GM23338 (cell line): ENCODE results near the gene RRAS2. TPM values are rescaled to one million over a fixed set of nuclear protein-coding genes. Genes with fewer than 3 reads are reported as not detected.

Experiments
- ATAC-seq: fragments of 200-7000 bp; cut with Tn5 transposase; 3 replicates; pipeline ENCODE4 v1.9.1; 2020
- DNase-seq: peaks from one replicate; pipeline ENCODE4 v3.0.0-alpha.2; 2015; ENCODE audit warnings: low spot score
- H2AFZ ChIP-seq: fragments of 200-600 bp; sonication (generic); 2 replicates; pipeline ENCODE4 v1.8.0; 2016; ENCODE audit warnings: antibody characterized with exemption, mild to moderate bottlenecking, moderate library complexity
- H3F3A ChIP-seq: fragments of 200-600 bp; sonication (generic); replicated peaks from 2 replicates; pipeline ENCODE4 v1.8.0; 2017; ENCODE audit warnings: antibody characterized with exemption, mixed run types, low read depth
- H3K27ac ChIP-seq: fragments of 200-600 bp; sonication (generic); 2 replicates; pipeline ENCODE4 v1.6.1; 2016; ENCODE audit warnings: low read depth
- H3K27me3 ChIP-seq: fragments of 200-600 bp; sonication (generic); 2 replicates; pipeline ENCODE4 v1.8.0; 2016; ENCODE audit warnings: mild to moderate bottlenecking, mixed run types, moderate library complexity; ENCODE audit not compliant: insufficient read depth
- H3K36me3 ChIP-seq: fragments of 200-600 bp; sonication (generic); 2 replicates; pipeline ENCODE4 v1.8.0; 2016; ENCODE audit warnings: mild to moderate bottlenecking; ENCODE audit not compliant: insufficient read depth
- H3K4me1 ChIP-seq: fragments of 200-600 bp; sonication (generic); 2 replicates; pipeline ENCODE4 v1.8.0; 2016; ENCODE audit warnings: mild to moderate bottlenecking, moderate library complexity; ENCODE audit not compliant: insufficient read depth
- H3K4me2 ChIP-seq: fragments of 200-600 bp; sonication (generic); 2 replicates; pipeline ENCODE4 v1.7.1; 2017; ENCODE audit warnings: mixed run types
- H3K4me3 ChIP-seq: fragments of 200-600 bp; sonication (generic); 2 replicates; pipeline ENCODE4 v1.6.1; 2016; ENCODE audit warnings: mixed run types
- H3K79me2 ChIP-seq: fragments of 200-600 bp; sonication (generic); replicated peaks from 2 replicates; pipeline ENCODE4 v1.8.0; 2017; ENCODE audit warnings: mild to moderate bottlenecking; ENCODE audit not compliant: insufficient read depth
- H3K9me2 ChIP-seq: fragments of 200-600 bp; sonication (generic); 2 replicates; pipeline ENCODE4 v1.8.0; 2017; ENCODE audit not compliant: insufficient read depth
- H4K20me1 ChIP-seq: fragments of 200-600 bp; sonication (generic); replicated peaks from 2 replicates; pipeline ENCODE4 v1.8.0; 2017; ENCODE audit warnings: mild to moderate bottlenecking; ENCODE audit not compliant: insufficient read depth
- H3K27ac Mint-ChIP-seq: 2 replicates; pipeline ENCODE4 v1.8.0; 2020; ENCODE audit warnings: inconsistent platforms, mild to moderate bottlenecking, moderate library complexity, mixed read lengths
- H3K27me3 Mint-ChIP-seq: 3 replicates; pipeline ENCODE4 v1.8.0; 2022; ENCODE audit warnings: low read depth, mild to moderate bottlenecking, moderate library complexity, mixed read lengths, inconsistent platforms; ENCODE audit not compliant: insufficient read depth, poor library complexity
- H3K36me3 Mint-ChIP-seq: 3 replicates; pipeline ENCODE4 v1.8.0; 2021; ENCODE audit warnings: low read depth, mild to moderate bottlenecking, inconsistent platforms, moderate library complexity, mixed read lengths
- H3K4me1 Mint-ChIP-seq: 3 replicates; pipeline ENCODE4 v1.8.0; 2020; ENCODE audit warnings: mild to moderate bottlenecking, inconsistent platforms, mixed read lengths
- H3K4me3 Mint-ChIP-seq: 3 replicates; pipeline ENCODE4 v1.8.0; 2021; ENCODE audit warnings: moderate library complexity, mild to moderate bottlenecking, inconsistent platforms, mixed read lengths
- H3K9me3 Mint-ChIP-seq: 3 replicates; pipeline ENCODE4 v1.8.0; 2020; ENCODE audit warnings: moderate library complexity, mild to moderate bottlenecking, inconsistent platforms, mixed read lengths
- CTCF ChIP-seq, 2 experiments: fragments of 200-600 bp in 1 of 2; sonication (generic) in 1 of 2; conservative IDR thresholded peaks; 2 replicates each; pipeline versions ENCODE4 v1.5.1 to v1.6.1; 2016 to 2017; ENCODE audit warnings: antibody characterized with exemption in 2 of 2, low read depth in 2 of 2, mild to moderate bottlenecking in 2 of 2, moderate library complexity in 1 of 2
- JUNB ChIP-seq: IDR thresholded peaks from one replicate; pipeline ENCODE4 v1.6.1; 2016; ENCODE audit warnings: antibody characterized with exemption; ENCODE audit not compliant: unreplicated experiment
- NANOG ChIP-seq: IDR thresholded peaks from 2 replicates; pipeline ENCODE4 v1.6.1; 2016; ENCODE audit warnings: antibody characterized with exemption, borderline replicate concordance
- POLR2AphosphoS5 ChIP-seq: IDR thresholded peaks from 2 replicates; pipeline ENCODE4 v1.6.1; 2016; ENCODE audit warnings: antibody characterized with exemption, low read depth
- REST ChIP-seq: IDR thresholded peaks from one replicate; pipeline ENCODE4 v1.6.1; 2018; ENCODE audit warnings: antibody characterized with exemption; ENCODE audit not compliant: unreplicated experiment
- ZNF331 ChIP-seq: fragments of 250-450 bp; sonication (Bioruptor Pico); IDR thresholded peaks from 2 replicates; pipeline ENCODE4 v1.5.0; 2020; ENCODE audit warnings: low read depth, mild to moderate bottlenecking, moderate library complexity
- polyA plus RNA-seq: library from polyadenylated mRNA; unstranded; fragments of >200 nt; fragmentation: Nextera tagmentation; extraction: Ambion mirVana; gene quantifications from 2 replicates; pipeline ENCODE4 v1.2.1, GENCODE V29; 2016
- total RNA-seq: library from RNA; depleted of rRNA; stranded (reverse); fragments of >200 nt; shearing (Covaris generic); gene quantifications from 2 replicates; pipeline ENCODE4 v1.2.3, GENCODE V29; 2014

The RRAS2 gene
- total and polyA plus RNA-seq, 2 experiments from 2014 or later: 196 to 293 TPM

- TF ChIP-seq JUNB (no peak), CTCF (conservative IDR thresholded peaks at IDR 0.05; ENCODE audit: low read depth in 2 of 2) (no peak)
These were observed 11.5 kb downstream of the RRAS2 start (continued) for GRCh38 chr11:14347494-14347893.

GRCh38 chr11:14346303-14346955, 12.6 kb downstream of the RRAS2 start:
- no peak overlapping the region for H3K4me3 ChIP-seq
- H3K79me2 ChIP-seq: peaks cover 100% of the 10 kb centered on the region
- H3K27me3 ChIP-seq: no peaks in the 10 kb centered on the region
- no peak for DNase-seq
- H3K27ac ChIP-seq: peak overlapping the region; percentile 30; the same call in 1 of the 2 replicates
- H3K4me2 ChIP-seq: 0 out of 2 replicates have a peak overlapping the region, but pooled peaks have one; percentile 12
- H3K4me1 ChIP-seq: peaks cover 55% of the 10 kb centered on the region
- no peak overlapping the region for H3K4me3 Mint-ChIP-seq
- no peaks in the 10 kb centered on the region; the same call in 1 of the 2 replicates for H4K20me1 ChIP-seq
- H3K27ac Mint-ChIP-seq: peak overlapping the region; percentile 71
- TF ChIP-seq CTCF (conservative IDR thresholded peaks at IDR 0.05; ENCODE audit: low read depth in 2 of 2) (no peak), ZNF331 (CRISPR knock-in tag) (no peak)
- no peak for ATAC-seq
- peaks cover 9% of the 10 kb centered on the region; the same call in 1 of the 3 replicates for H3K9me3 Mint-ChIP-seq
- peaks cover 6% of the 10 kb centered on the region for H3K27me3 Mint-ChIP-seq
- H2AFZ ChIP-seq: no peak overlapping the region
- H3K36me3 Mint-ChIP-seq: peaks cover 36% of the 10 kb centered on the region
- H3K9me2 ChIP-seq: no peaks in the 10 kb centered on the region
- H3F3A ChIP-seq: peaks cover 9% of the 10 kb centered on the region; the same call in 1 of the 2 replicates
- no peaks in the 10 kb centered on the region for H3K36me3 ChIP-seq
- peaks cover 68% of the 10 kb centered on the region for H3K4me1 Mint-ChIP-seq

- Mint-ChIP-seq H3K9me3 (peaks cover 9% of the 10 kb centered on the region; the same call in 1 of the 3 replicates), H3K4me1 (peaks cover 65% of the 10 kb centered on the region)
- H3K27me3 ChIP-seq: no peaks in the 10 kb centered on the region
These were observed 13.3 kb downstream of the RRAS2 start for GRCh38 chr11:14345668-14346067.

More at GRCh38 chr11:14345668-14346067, 13.3 kb downstream of the RRAS2 start:
- Mint-ChIP-seq H3K36me3 (peaks cover 32% of the 10 kb centered on the region), H3K27ac (peak overlapping the region; percentile 71), H3K27me3 (peaks cover 6% of the 10 kb centered on the region), H3K4me3 (no peak overlapping the region; the same call in 2 of the 3 replicates)
- Histone ChIP-seq H3K4me2 (peak overlapping the region; percentile 12; the same call in 1 of the 2 replicates), H3K4me3 (no peak overlapping the region), H3K27ac (peak overlapping the region; percentile 30), H3F3A (peaks cover 3% of the 10 kb centered on the region; the same call in 1 of the 2 replicates), H3K9me2 (no peaks in the 10 kb centered on the region), H3K36me3 (no peaks in the 10 kb centered on the region), H4K20me1 (no peaks in the 10 kb centered on the region; the same call in 1 of the 2 replicates), H3K79me2 (peaks cover 93% of the 10 kb centered on the region), H3K4me1 (peaks cover 50% of the 10 kb centered on the region), H2AFZ (no peak overlapping the region)
- TF ChIP-seq REST: no peak
- TF ChIP-seq CTCF (conservative IDR thresholded peaks at IDR 0.05; ENCODE audit: low read depth in 2 of 2): no peak
- TF ChIP-seq POLR2AphosphoS5: no peak
- TF ChIP-seq NANOG: no peak
- ATAC-seq (no peak), DNase-seq (no peak)
